HG03378 (cell line): ENCODE data around the gene RTKN.

Experiments
- ATAC-seq: cut with Tn5 transposase; IDR thresholded peaks from one replicate; pipeline ENCODE4 v1.9.1; 2021; ENCODE audit warnings: mild to moderate bottlenecking, moderate library complexity; ENCODE audit not compliant: unreplicated experiment

RTKN gene

DNA sequence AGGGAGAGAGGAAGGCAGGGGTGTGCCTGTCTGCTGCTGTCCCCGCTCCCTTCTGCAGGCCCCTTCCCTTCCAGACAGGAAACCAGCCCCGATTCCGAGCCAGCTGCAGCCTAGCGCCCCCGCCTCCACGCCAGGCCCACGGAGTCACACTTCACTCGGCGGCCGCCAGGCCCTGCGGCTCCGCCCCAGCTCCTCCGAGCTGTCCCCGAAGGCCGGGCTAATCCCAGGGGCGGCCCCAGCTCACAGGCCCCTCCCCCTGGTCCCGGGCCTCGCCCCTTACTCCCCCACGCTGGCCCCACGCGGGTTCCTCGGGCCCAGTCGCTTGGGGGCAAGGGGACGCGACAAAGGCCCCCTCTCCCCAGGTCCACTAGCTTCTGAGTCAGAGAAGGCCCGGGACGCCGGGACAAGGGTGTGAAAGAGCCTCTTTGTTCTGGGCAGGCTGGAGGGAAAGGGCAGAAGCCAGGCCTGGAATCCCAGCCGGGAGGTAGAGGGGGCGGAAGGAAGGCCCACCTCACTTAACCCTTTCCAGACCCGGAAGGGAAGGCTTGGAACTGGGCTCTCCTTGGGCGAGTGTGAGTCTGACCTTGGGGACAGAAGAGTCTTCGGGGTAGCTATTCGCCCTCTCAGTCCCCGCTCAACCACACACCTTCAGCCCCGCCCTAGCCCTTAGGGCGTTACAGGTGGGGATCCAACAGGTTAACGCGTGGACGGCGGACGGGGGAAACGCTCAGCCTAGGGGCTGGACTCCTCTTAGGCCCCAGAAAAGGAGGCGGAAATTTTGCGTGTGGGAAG, 1.2 kb downstream of the RTKN start:
- peak; percentile 70 for ATAC-seq

- ATAC-seq: no peak
Observed at GRCh38 chr2:74439803-74440377, 1.8 kb downstream of the RTKN start.

- ATAC-seq: no peak
Observed at GRCh38 chr2:74439373-74439772, 2.4 kb downstream of the RTKN start.

DNA sequence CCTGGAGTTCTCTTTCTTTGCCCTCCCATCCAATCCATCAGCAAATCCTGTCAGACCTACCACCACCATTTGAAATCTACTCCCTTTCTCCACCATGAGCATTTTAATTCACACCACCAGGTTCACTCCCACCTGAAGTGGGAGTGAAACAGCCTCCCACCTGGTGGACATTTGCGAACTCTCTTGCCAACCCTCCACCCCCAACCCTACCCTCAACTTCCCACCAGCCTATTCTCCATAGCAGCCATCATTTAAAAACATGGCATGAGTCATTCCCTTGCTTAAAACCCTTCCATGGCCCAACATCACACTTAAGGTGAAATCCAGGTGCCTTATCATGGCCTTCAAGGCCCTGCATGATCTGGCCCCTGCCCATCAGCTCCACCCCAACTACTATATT, 3.5 kb downstream of the RTKN start:
- no peak for ATAC-seq

DNA sequence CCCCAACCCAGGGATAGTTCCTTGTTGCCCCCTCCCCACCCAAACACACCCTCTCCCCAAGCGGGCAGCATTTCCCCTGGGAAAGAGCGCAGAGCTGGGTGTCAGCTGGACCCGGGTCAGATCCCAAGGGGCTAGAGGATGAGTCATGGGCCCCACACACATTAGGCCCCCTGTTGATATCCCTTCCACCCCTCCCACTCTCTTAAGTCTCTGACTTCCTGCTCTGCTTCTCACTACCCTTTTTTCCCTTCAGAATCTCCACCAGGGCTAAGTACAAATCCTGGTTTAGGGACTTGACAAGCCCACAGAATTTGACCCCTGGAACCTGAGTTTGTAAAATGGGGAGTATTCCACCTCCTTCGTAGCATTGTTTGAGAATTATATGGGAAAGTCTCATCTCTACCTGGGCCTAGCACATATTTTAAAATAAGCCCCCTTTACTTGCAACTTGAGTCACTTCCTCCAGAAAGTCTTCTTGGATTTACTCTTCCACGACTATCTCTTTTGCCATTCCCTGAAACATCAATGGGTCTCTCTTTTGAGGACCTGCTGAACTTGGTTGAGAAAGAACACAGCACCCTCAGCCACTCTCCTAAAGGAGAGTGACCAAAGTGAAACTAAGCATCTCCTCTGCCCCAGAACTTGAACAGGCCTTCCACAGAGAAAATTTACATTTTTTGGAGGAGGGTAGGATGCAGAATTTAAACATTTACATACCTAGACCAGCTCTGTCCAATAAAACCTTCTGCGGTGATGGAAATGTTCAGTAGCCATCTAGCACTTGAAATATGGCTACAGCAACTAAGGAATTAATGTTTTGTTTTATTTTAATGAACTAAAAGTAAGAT, 4.7 kb downstream of the RTKN start:
- ATAC-seq: no peak

GRCh38 chr2:74436111-74436805, 5.5 kb downstream of the RTKN start:
- ATAC-seq: no peak

- ATAC-seq: no peak
Observed at GRCh38 chr2:74430502-74430901, 11.2 kb downstream of the RTKN start.

DNA sequence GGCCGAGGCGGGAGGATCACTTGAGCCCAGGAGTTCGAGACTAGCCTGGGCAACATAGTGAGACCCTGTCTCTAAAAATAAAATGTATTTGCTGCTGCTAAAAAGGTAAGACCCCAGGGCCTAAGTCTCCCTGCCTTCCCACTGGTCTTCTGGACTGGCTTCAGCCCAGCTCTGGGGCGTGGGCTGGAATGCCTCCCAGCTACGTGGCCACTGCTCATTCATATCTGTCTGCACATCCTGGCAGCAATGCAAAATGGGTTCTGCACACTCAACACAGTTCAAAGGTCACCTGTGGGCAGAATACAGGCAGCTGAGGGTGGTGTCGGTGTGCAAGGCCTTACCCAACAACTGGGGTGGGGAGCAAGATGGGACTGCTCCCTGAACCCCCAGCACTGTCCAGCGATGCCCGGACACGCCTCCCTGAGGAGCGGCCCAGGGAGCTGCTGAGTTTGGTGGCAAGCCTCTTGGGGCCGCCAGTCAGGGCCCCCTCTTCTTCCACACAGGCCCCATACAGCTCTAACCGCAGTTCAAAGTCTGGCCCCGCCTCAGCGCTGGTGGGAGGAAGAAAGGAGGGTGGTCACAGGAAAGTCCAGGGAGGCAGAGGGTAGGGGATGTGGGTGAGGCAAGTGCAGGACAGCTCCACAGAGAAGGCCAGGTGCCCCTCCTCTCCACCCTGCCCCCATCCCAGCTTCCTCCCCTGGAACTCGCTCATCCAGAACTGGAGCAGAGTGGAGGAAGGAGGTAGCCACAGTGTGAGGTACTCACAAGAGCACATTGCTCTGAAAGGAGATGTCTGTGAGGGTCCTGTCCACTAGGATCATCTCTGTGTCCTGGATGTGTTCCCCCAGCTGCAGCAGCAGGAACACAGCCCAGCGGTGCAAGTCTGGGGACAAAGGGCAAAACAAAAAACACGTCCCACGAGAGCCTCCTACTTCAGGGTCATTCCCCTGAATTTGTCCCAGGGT, 12.0 kb downstream of the RTKN start:
- no peak for ATAC-seq

DNA sequence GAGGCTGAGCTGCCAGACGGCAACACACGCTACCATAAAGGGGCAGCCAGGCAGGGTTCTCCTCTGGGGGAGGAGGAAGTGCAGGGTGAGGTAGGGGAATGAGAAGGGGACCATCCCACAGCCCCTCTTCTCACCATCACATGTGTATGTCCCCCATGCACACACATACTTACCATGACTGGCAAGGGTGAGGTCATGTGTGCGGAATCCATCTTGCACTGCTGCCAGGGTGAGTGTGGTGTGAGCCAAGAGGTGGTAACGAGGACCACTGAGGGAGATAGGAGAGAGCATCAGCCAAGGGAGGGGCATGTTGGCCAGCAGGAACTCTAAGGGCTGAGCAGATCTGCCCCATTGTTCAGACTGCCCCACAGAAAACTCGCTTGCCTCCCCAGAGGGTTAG, 13.1 kb downstream of the RTKN start:
- ATAC-seq: no peak

- no peak for ATAC-seq
Observed at GRCh38 chr2:74427551-74427950, 14.2 kb downstream of the RTKN start.

- no peak for ATAC-seq
Observed at GRCh38 chr2:74426181-74426758, 15.5 kb downstream of the RTKN start.

DNA sequence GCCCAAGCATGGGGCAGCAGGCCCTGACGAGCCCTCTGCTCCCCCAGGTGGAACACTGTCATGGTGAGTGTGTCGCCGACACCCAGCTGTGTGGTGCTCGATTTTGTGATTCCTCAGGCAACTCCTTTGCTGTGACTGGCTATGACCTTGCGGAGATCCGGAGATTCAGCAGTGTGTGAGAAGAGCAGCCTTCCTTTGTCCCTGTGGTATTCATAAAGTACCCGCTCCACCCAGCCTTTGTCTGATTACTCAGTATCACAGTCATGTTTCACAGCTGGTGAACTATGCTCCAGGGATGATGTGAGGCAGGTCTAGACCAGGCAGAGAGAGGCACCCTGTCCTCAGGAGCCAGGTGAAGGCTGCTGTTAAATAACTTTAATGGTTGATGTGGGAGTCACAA, 16.2 kb downstream of the RTKN start:
- ATAC-seq: no peak

DNA sequence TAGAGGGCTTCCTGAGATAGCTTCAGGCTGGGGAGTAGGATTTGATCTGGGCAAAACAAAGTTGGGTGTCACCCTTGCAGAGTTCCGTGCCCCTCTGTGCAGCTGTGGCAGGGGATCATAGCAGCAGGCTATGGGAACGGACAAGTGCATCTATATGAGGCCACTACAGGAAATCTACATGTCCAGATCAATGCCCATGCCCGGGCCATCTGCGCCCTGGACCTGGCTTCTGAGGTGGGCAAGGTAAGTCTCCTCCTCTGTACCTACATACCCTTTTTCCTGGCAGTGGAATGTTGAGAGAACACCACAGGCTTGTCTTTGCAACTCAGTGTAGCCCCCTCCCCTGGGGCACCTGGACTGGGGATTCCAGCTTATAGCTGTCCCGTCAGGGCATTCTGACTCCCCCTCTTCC, 16.7 kb downstream of the RTKN start:
- no peak for ATAC-seq

- no peak for ATAC-seq
Observed at GRCh38 chr2:74424139-74424992, 17.4 kb downstream of the RTKN start.

GRCh38 chr2:74423231-74424095, 18.3 kb downstream of the RTKN start:
- ATAC-seq: no peak

GRCh38 chr2:74421221-74421870, 20.4 kb downstream of the RTKN start, which contains the start of the genes C2orf81 and WDR54:
TSS of gene C2orf81 (minus strand) at chr2:74421619. CDS start at chr2:74421560, 59 bp downstream.
TSS of gene WDR54 (plus strand) at chr2:74421730. CDS start at chr2:74422154, 424 bp downstream.
- peak; percentile 67 for ATAC-seq
